Nephron (organoid): Measurements from ENCODE around the gene PITPNM2.

Experiments
- H3K27ac Mint-ChIP-seq, 3 experiments: 2 replicates each; pipeline ENCODE4 v1.8.0; 2020; ENCODE audit warnings: mixed read lengths in 3 of 3, mild to moderate bottlenecking in 2 of 3, moderate library complexity in 1 of 3
- H3K27me3 Mint-ChIP-seq: 2 replicates; pipeline ENCODE4 v1.8.0; 2021; ENCODE audit warnings: low read depth, mild to moderate bottlenecking, moderate library complexity, mixed read lengths
- H3K36me3 Mint-ChIP-seq: 2 replicates; pipeline ENCODE4 v1.8.0; 2020; ENCODE audit warnings: low read depth, mixed read lengths
- H3K4me1 Mint-ChIP-seq: 2 replicates; pipeline ENCODE4 v1.8.0; 2020; ENCODE audit warnings: mixed read lengths
- H3K4me3 Mint-ChIP-seq, 3 experiments: 2 replicates each; pipeline ENCODE4 v1.8.0; 2020; ENCODE audit warnings: mild to moderate bottlenecking in 3 of 3, mixed read lengths in 3 of 3, moderate library complexity in 2 of 3
- H3K9me3 Mint-ChIP-seq: 2 replicates; pipeline ENCODE4 v1.8.0; 2020; ENCODE audit warnings: mixed read lengths
- TF ChIP-seq, protein P1 (sequence below), 3 experiments: fragments of 200-600 bp; sonication (generic); IDR thresholded peaks; one replicate each; pipeline ENCODE4 v1.5.0; 2021; ENCODE audit warnings: antibody characterized with exemption in 3 of 3; ENCODE audit not compliant: unreplicated experiment in 3 of 3

Gene PITPNM2

DNA sequence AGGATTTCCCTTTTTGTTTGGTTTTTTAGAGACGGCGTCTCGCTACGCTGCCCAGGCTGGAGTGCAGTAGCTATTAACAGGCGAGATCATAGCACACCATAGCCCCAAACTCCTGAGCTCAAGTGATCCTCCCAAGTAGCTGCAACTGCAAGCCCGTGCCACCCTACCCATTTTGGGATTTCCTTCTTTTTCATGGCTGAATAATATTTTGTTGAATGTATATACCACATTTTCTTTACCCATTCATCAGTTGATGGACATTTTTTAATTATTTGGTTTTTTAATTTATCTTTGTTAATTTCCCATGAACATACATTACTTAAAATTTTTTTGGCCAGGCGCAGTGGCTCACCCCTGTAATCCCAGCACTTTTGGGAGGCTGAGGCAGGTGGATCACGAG lies 15.2 kb downstream of the PITPNM2 start:
- TF ChIP-seq, protein P1, sequence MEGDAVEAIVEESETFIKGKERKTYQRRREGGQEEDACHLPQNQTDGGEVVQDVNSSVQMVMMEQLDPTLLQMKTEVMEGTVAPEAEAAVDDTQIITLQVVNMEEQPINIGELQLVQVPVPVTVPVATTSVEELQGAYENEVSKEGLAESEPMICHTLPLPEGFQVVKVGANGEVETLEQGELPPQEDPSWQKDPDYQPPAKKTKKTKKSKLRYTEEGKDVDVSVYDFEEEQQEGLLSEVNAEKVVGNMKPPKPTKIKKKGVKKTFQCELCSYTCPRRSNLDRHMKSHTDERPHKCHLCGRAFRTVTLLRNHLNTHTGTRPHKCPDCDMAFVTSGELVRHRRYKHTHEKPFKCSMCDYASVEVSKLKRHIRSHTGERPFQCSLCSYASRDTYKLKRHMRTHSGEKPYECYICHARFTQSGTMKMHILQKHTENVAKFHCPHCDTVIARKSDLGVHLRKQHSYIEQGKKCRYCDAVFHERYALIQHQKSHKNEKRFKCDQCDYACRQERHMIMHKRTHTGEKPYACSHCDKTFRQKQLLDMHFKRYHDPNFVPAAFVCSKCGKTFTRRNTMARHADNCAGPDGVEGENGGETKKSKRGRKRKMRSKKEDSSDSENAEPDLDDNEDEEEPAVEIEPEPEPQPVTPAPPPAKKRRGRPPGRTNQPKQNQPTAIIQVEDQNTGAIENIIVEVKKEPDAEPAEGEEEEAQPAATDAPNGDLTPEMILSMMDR (IDR thresholded peaks at IDR 0.05; ENCODE audit: unreplicated experiment in 3 of 3) = no peak
- Mint-ChIP-seq H3K36me3 (peaks cover 8% of the 10 kb centered on the region), H3K4me1 (peaks cover 15% of the 10 kb centered on the region), H3K9me3 (no peaks in the 10 kb centered on the region), H3K4me3 (no peak overlapping the region), H3K27ac (no peak overlapping the region), H3K27me3 (peaks cover 3% of the 10 kb centered on the region)

DNA sequence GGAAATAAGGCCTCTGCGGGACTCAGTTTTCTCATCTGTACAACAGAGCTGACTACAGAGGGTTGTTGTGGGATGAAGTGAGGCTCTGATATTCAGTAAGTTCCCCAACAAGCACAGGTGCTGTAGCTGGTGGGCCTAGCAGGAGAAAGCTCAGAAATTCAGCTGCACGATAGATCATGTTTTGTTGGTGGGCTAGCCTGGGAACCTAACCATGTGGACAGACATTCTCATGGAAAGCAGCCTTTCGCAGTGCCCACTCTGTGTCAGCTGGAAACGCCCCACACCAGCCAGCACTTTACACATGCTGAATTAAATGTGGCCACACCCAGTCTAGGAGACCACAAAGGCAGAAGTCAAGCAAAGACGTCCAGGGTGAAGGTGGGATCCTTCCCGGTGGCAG lies 16.1 kb downstream of the PITPNM2 start:
- Mint-ChIP-seq H3K27me3 (peaks cover 3% of the 10 kb centered on the region), H3K36me3 (peaks cover 8% of the 10 kb centered on the region), H3K4me3 (no peak overlapping the region), H3K4me1 (peaks cover 6% of the 10 kb centered on the region), H3K27ac (no peak overlapping the region), H3K9me3 (no peaks in the 10 kb centered on the region)
- TF ChIP-seq, protein P1 (IDR thresholded peaks at IDR 0.05; ENCODE audit: unreplicated experiment in 3 of 3) = no peak

DNA sequence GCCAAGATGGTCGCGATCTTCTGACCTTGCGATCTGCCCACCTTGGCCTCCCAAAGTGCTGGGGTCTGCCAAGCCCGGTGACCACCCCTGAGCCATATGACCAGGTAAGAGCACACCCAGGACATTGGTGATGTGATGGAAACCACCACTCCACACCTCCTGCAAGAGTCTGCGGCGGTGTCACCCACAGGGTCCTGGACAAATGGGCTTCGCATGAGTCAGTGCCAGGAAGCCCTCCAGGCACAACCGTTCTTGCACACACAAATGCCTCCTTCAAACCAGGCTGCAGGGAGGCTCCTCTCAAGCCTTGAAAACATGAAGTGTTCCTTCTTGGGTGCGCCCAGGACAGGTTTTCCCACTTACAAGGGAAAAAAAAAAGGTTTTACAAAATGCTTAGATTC lies 16.6 kb downstream of the PITPNM2 start:
- Mint-ChIP-seq H3K4me1 (peaks cover under 1% of the 10 kb centered on the region), H3K9me3 (no peaks in the 10 kb centered on the region), H3K27me3 (peaks cover 3% of the 10 kb centered on the region), H3K27ac (no peak overlapping the region), H3K4me3 (no peak overlapping the region), H3K36me3 (peaks cover 8% of the 10 kb centered on the region)
- TF ChIP-seq, protein P1 (IDR thresholded peaks at IDR 0.05; ENCODE audit: unreplicated experiment in 3 of 3) = no peak

DNA sequence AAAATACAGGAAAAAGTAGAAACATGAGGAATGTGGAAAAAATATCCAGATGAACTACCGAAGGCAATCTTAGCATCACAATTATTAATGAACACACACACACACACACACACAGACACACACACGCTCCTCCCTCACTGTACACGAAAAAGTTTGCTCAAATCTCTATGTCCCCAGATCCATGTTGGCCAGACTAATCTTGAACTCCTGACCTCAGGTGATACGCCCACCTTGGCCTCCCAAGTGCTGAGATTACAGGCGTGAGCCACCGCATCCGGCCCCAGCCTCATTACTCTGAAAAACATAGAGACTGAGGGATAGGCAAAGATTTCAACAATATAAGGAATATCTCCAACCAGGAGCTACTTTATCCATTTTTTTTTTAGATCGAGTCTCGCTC lies 17.2 kb downstream of the PITPNM2 start:
- TF ChIP-seq, protein P1 (IDR thresholded peaks at IDR 0.05; ENCODE audit: unreplicated experiment in 3 of 3) = no peak
- H3K9me3 Mint-ChIP-seq = no peaks in the 10 kb centered on the region
- no peaks in the 10 kb centered on the region for H3K4me1 Mint-ChIP-seq
- H3K36me3 Mint-ChIP-seq = peaks cover 8% of the 10 kb centered on the region
- H3K27me3 Mint-ChIP-seq = peaks cover 3% of the 10 kb centered on the region
- H3K4me3 Mint-ChIP-seq = no peak overlapping the region
- no peak overlapping the region for H3K27ac Mint-ChIP-seq

DNA sequence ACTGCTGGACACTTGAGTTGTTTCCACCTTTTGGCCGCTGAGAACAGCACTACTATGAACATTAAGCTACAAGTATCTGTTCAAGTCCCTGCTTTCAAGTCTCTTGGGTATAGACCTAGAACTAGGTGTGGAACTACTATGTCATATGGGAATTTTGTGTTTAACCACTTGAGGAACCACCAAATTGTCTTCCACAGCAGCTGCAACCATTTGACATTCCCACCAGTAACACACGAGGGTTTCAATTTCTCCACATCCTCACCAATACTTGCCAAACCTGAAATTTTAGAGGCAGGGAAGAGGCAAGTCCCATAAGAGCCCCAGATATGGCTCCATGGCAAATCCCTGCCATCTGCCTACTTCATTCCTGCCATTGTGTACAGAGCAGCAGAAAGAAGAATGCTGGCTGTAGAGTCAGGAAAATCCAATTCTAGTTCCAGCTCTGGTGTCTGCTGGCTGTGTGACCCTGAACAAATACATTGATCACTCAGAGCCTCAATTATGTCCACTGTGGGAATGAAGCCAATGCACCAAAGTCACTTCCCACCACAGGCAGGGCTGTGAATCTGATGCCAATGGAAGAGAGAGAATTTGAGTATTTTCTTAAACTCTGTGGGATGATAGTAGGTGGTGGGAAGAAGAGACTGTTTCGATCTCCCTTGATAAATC lies 17.8 kb downstream of the PITPNM2 start:
- peaks cover 8% of the 10 kb centered on the region for H3K36me3 Mint-ChIP-seq
- H3K4me3 Mint-ChIP-seq = no peak overlapping the region
- peaks cover 3% of the 10 kb centered on the region for H3K27me3 Mint-ChIP-seq

More for the DNA sequence above, 17.8 kb downstream of the PITPNM2 start:
- H3K27ac Mint-ChIP-seq = no peak overlapping the region
- no peaks in the 10 kb centered on the region for H3K9me3 Mint-ChIP-seq
- H3K4me1 Mint-ChIP-seq = no peaks in the 10 kb centered on the region
- TF ChIP-seq, protein P1 (IDR thresholded peaks at IDR 0.05; ENCODE audit: unreplicated experiment in 3 of 3) = no peak
